ENCODE results near the gene HIVEP2. TPM values are rescaled to one million over a fixed set of nuclear protein-coding genes. Genes with fewer than 3 reads are reported as not detected.
A peak's percentile ranks its signal among the peaks of the same experiment; 100 is the strongest.
"Not testable (repeated sequence)": the region's sequence is repeated elsewhere in the genome, so short reads cannot be mapped to it uniquely, and the experiment has no call there.

HIVEP2 gene
- total RNA-seq: 10 to 100 TPM; 13.3 to 25.4 TPM
- long read RNA-seq, partial matches to known transcripts: 8 of 11 reads
- long read RNA-seq, other reads (novel, unspliced or antisense): 3 of 11 reads

DNA sequence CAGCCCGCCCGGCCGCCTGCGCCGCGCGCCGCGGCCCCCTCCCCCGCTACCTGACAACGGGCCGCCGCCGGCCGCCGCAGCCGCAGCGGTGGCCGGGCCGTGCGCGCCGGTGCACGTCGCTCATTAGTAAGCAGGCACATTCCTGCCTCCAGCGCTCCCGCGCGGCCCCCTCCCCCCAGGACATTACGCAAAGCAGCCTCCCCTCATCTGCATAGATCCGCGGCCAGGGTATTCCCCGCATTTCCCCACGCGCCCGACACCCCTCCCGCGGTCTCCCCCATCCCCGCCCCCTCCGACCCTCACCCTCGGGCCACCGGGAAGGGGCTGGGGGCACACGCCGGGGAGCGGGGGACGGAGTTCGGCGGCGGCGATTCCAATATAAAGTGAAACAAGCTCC lies at the start of gene HIVEP2:
Gene HIVEP2 (minus strand): TSS at position 128 of the 397 bp plus-strand sequence. CDS start 170,438 bp downstream, outside the sequence.
- DNase-seq (peak; percentile 90), ATAC-seq (peak; percentile 38 to 41)
- intact Hi-C loops (cut with DNase I): loop anchor here (2.0 to 10.0 kb wide), 4 partner anchors 60 to 190 kb away; no protein-coding TSS in a partner anchor

DNA sequence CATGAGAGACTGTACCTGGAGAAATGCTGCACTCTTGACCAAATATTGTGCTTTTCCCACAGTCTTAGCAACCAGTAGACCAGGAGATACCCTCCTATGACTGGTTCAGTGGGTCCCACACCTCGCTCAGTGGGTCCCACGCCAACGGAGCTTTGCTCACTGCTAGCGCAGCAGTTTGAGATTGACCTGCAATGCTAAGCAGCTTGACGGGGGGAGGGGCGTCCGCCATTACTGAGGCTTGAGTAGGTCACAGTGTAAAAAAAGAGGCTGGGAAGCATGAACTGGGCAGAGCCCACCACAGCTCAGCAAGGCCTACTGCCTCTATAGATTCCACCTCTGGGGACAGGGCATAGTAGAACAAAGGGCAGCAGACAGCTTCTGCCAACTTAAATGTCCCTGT lies 49.0 kb upstream of the HIVEP2 start:
- intact Hi-C loops (cut with DNase I): no loop called here
- DNase-seq (no peak), ATAC-seq (no peak)

GRCh38 chr6:142987490-142987889 lies 42.5 kb upstream of the HIVEP2 start:
- intact Hi-C loops (cut with DNase I): no loop called here
- no peak for ATAC-seq
- DNase-seq: no peak

- DNase-seq (no peak), ATAC-seq (no peak)
- intact Hi-C loops (cut with DNase I): no loop called here
These were observed 40.3 kb upstream of the HIVEP2 start for GRCh38 chr6:142985281-142985680.

- intact Hi-C loops (cut with DNase I): no loop called here
- peak in 1 of 2 donors; percentile 78 for ATAC-seq
- DNase-seq: no peak
These were observed 39.4 kb upstream of the HIVEP2 start for GRCh38 chr6:142984386-142984785.

GRCh38 chr6:142975365-142975764 lies 30.4 kb upstream of the HIVEP2 start:
- DNase-seq: no peak
- intact Hi-C loops (cut with DNase I): no loop called here
- ATAC-seq: no peak

- DNase-seq; intact Hi-C loops (cut with DNase I); ATAC-seq: not testable (repeated sequence)
These were observed 26.0 kb upstream of the HIVEP2 start for GRCh38 chr6:142970941-142971340.

- intact Hi-C loops (cut with DNase I): no loop called here
- no peak for DNase-seq
- ATAC-seq: no peak
These were observed 23.6 kb upstream of the HIVEP2 start for GRCh38 chr6:142968601-142969000.

- intact Hi-C loops (cut with DNase I): no loop called here
- ATAC-seq: no peak
- no peak for DNase-seq
These were observed 21.3 kb upstream of the HIVEP2 start for GRCh38 chr6:142966294-142966693.

DNA sequence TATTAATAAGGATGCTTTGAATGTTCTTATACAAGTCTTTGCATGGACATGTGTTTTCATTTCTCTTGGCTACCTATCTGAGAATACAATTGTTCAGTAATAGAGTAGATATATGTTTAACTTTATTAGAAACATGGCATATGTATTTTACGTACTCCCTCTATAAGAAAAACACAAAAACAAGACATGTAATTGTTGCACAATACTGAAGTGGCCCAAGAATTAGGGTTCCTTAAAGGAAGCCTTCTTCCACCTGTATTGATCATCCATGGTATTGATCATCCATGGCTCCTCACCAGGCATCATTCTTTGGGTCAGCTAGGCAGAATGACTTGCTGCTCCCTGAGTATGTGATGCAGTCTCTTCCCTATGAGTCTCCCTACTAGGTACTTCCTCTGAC lies 20.2 kb upstream of the HIVEP2 start:
- ATAC-seq: no peak
- intact Hi-C loops (cut with DNase I): no loop called here

DNA sequence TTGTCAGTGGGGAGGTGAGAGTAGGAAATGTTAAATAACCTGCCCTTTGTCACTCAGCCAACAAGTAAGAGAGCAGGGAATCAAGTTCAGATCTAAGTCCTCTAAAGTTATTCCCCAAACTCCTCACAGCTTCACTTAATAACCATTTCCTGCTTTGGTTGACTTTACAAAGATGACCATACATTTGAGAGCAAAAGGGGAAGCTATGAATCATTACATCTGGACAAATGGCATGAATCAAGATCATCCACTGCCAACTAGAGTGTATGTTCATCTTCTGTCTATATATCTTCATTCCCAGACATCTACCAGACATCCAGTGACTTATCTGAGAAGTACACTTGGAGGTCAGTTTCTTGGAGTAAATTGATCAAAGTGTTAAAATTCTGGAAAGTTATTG lies 15.1 kb upstream of the HIVEP2 start:
- ATAC-seq (no peak), DNase-seq (no peak)
- intact Hi-C loops (cut with DNase I): no loop called here

More for the DNA sequence above, 20.2 kb upstream of the HIVEP2 start:
- no peak for DNase-seq

GRCh38 chr6:142958343-142958742 lies 13.4 kb upstream of the HIVEP2 start:
- DNase-seq (no peak), ATAC-seq (peak; percentile 73 to 74)
- intact Hi-C loops (cut with DNase I): loop anchor here in 1 of 2 donors (5.0 kb wide), 1 partner anchor 69 kb away; no protein-coding TSS in a partner anchor

- no peak for ATAC-seq
- intact Hi-C loops (cut with DNase I): loop anchor here in 1 of 2 donors (5.0 kb wide), 1 partner anchor 71 kb away; no protein-coding TSS in a partner anchor
These were observed 11.8 kb upstream of the HIVEP2 start for GRCh38 chr6:142956726-142957125.

GRCh38 chr6:142954844-142955243 lies 9.9 kb upstream of the HIVEP2 start:
- DNase-seq: no peak
- intact Hi-C loops (cut with DNase I): loop anchor here in 1 of 2 donors (5.0 kb wide), 2 partner anchors 72 to 258 kb away; no protein-coding TSS in a partner anchor
- ATAC-seq: no peak

More at GRCh38 chr6:142956726-142957125, 11.8 kb upstream of the HIVEP2 start:
- no peak for DNase-seq

DNA sequence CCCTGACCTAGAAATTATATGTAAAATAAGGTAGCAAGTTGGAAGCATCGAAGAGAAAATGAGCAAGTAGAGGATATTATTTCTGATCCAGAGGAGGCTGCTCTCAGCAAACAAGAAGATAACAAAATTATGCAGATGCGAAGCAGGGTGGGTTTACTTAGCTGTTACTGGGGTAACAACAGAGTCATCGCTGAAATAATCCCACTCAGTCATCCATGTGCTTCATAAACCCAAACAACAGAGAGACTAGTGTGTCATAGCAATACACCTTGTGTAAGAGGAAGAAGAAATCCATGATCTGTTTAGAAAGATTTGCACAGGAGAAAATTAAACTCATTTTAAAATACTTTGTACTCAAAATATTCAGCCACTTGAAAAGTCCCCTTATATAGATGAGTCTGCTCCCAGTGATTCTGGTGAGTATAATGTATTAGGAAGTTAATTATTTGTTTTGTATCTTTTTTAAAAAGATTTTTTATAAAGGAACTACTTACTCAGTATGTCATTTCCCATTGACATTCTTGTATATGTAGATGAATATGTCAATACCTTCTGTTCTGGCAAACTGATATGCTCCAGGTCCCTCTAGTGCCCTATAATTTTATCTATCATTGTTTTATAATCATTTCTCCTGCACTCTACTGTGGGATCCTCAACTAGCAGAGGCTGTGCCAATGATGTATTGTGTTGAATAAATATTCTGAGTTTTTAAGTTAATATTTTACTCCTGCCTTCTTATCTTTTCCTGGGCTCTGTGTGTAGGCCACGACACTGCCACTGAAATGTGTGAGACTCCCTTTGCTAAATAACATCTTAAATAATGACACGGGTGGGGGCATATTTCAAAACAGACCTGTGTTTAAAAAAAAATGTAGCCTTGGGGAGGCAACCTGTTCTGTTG lies 8.6 kb upstream of the HIVEP2 start:
- DNase-seq: no peak
- intact Hi-C loops (cut with DNase I): loop anchor here in 1 of 2 donors (5.0 kb wide), 1 partner anchor 256 kb away; no protein-coding TSS in a partner anchor
- no peak for ATAC-seq

DNA sequence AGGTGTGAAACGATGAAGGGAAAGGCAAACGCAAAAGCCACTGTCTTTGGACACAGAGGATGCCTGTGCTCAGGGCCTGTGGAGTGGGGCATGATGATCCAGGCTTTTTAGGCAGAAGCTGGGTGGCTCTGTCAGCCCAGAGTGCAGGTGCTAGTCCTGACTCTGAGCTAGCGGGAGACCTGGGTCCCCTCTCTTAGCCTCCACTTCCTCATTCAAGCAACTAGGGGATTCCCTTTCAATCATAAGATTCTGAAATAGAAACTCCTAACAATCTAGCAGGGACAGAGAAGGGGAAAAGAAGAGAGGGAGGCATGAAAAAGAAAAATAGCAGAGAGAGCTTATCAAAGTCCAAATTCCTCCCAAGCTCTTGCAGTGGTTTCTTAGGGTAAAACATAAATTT lies 7.6 kb upstream of the HIVEP2 start:
- ATAC-seq (no peak), DNase-seq (no peak)
- intact Hi-C loops (cut with DNase I): loop anchor here in 1 of 2 donors (5.0 kb wide), 1 partner anchor 255 kb away; no protein-coding TSS in a partner anchor

GRCh38 chr6:142950291-142950690 lies 5.3 kb upstream of the HIVEP2 start:
- ATAC-seq (no peak), DNase-seq (no peak)
- intact Hi-C loops (cut with DNase I): loop anchor here in 1 of 2 donors (5.0 kb wide), 1 partner anchor 253 kb away; no protein-coding TSS in a partner anchor

GRCh38 chr6:142947714-142948480 lies 2.9 kb upstream of the HIVEP2 start:
- intact Hi-C loops (cut with DNase I): loop anchor here (10.0 kb wide), 3 partner anchors 103 to 193 kb away; no protein-coding TSS in a partner anchor
- no peak for ATAC-seq
- DNase-seq: no peak

Data from left cardiac atrium (tissue), 4 donors.